Left colon (tissue), 2 donors: ENCODE measurements around the gene LRCH3. TPM values are rescaled to one million over a fixed set of nuclear protein-coding genes. Genes with fewer than 3 reads are reported as not detected.
"Not testable (repeated sequence)": the region's sequence is repeated elsewhere in the genome, so short reads cannot be mapped to it uniquely, and the experiment has no call there.

Source experiments
- ATAC-seq: fragments of 200-7000 bp; cut with Tn5 transposase; one replicate; pipeline ENCODE4 v1.9.1; 2020; ENCODE audit warnings: mild to moderate bottlenecking, moderate library complexity
- DNase-seq, 2 donors: peaks; one replicate each; pipeline ENCODE4 v3.0.0-alpha.2; 2020
- intact Hi-C, 2 donors: fragments of 100-400 bp; cut with DNase I in 1 of 2; cut with micrococcal nuclease in 1 of 2; formaldehyde crosslinking; loops; one replicate each; pipeline versions ENCODE4 v1.11.2 to v1.14.0; 2022; cut with DNase I, micrococcal nuclease
- total RNA-seq, 2 donors: library from RNA; stranded (reverse); fragmentation: NEBNext Ultra II Directional; extraction: Animal tissue kit (Norgen Biotek cat#: 25700); gene quantifications; one replicate each; pipeline ENCODE4 v1.2.1, GENCODE V29; 2021
- donor health status: DM: no; HTN: no; CAD: no.
- donor health status: DM: yes; HTN: yes; CAD: no.

Gene LRCH3
- total RNA-seq, 2 donors from 2014 or later, result 27.3 to 43.6 TPM

DNA sequence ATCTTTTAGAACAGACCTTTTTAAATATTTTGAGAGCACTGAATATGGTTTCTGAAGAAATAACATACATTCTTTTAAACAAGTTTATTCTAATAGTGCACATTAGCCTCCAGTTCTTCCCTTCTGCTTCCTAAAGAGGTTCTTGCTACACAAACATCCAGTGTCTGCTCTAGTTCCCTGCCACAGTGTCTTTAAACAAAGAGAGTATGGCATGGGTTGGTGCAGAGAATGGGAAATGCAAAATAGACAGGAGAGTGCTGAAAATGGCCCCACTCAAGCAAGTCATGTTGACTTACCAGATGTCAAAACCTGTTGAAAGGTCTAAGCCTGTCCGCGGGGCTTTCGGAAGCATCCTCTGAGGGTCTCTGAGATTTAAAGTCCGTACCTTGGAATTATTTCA lies 86.8 kb downstream of the LRCH3 start:
- DNase-seq (no peak), ATAC-seq (no peak)
- intact Hi-C loops, result no loop called here

- DNase-seq (no peak), ATAC-seq (no peak)
- intact Hi-C loops, result no loop called here
Measured at GRCh38 chr3:197878427-197878826, 87.4 kb downstream of the LRCH3 start.

DNA sequence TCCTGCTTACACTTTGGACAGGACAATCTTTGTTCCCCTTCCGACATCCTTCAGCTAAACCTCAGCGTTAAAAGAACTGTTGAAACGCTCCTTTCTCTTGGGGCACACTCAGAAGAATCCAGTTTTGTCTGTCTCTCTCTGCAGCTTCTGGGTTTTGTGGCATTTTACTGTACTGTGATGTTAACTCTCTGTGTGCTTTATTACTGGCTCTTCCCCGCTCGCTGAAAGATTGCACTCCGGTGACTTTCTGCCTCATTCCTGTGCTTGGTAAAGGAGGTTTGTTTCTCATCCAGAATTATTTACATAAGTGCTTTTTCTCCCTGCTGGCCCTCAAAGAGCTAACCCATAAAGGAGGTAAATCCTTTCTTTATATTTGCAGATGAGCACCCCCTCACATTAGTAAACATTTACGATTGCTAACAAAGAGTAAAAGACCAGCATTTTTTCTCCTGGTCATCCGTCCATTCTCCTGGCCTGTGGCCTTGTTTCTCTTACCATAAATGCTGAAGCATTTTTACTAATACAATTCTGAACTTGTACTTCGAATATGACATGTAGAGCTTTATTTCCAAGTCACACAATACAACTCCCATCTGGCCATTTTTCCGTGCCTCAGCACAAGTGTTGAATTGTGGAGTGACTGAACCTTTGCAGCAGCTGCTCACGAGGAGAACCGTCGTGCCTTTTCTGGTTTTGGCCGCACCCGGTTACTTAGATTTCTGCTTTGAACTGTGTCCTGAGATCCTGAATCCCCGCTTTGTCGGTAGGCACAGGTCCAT lies 89.6 kb downstream of the LRCH3 start:
- no peak for DNase-seq
- intact Hi-C loops, result no loop called here
- no peak for ATAC-seq

- intact Hi-C loops, result no loop called here
- DNase-seq, result no peak
- no peak for ATAC-seq
Measured at GRCh38 chr3:197881270-197881969, 90.4 kb downstream of the LRCH3 start.

DNA sequence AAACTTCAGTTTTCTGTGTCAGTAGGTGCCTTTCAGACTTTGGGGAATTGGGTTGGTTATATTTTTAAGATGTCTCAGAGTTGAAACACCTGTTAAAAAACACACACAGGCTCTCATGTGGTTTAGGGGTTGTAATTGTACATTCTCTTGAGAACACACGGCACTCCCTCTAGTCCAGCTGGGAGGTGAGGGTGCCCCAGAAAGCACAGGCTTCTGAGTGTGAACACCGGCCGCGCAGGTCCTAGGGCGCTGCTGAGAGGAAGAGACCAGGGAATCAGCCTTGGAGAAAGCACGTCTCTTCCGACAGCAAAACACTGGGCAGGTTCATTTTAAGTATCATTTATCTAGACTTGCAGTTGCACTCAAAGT lies 90.9 kb downstream of the LRCH3 start:
- no peak for ATAC-seq
- intact Hi-C loops, result no loop called here

GRCh38 chr3:197882586-197882985 lies 91.5 kb downstream of the LRCH3 start:
- DNase-seq (no peak), ATAC-seq (no peak)
- intact Hi-C loops, result no loop called here

More for the DNA sequence above, 90.9 kb downstream of the LRCH3 start:
- DNase-seq, result no peak

DNA sequence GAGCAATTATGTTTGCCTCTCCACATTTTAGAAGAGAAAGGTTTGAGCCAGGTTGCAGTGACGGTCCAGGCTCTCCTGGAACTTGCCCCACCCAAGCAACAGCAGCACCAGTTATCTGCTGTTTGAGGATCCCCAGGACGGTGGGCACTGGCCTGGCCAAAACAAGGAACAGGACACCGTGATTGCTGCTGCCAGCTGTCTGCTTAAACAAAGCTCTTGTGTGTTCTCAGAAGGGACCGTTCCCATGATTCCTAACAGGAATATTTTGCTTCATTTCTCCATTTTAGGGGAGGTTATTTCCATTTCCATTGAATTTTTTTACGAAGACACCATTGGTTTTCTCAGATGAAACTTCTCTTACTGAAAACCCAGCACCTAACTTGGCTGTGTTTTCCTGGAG lies 92.5 kb downstream of the LRCH3 start:
- DNase-seq (no peak), ATAC-seq (no peak)
- intact Hi-C loops, result no loop called here

DNA sequence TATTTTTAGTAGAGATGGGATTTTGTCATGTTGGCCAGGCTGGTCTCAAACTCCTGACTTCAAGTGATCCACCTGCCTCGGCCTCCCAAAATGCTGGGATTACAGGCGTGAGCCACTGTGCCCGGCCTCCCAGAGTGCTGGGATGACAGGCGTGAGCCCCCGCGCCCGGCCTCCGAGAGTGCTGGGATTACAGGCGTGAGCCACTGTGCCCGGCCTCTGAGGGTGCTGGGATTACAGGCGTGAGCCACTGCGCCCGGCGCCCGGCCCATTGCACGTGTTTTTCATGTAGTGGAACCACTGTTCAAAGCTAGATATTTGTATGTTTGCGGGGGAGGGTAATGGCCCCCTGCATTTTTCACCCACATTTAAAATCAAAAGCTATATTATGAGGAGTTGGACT lies 93.3 kb downstream of the LRCH3 start:
- ATAC-seq, intact Hi-C loops, DNase-seq: not testable (repeated sequence)

- not testable (repeated sequence) for ATAC-seq
Measured at GRCh38 chr3:197886052-197886451, 95.0 kb downstream of the LRCH3 start.

GRCh38 chr3:197887430-197888053 lies 96.5 kb downstream of the LRCH3 start:
- ATAC-seq, DNase-seq, intact Hi-C loops: not testable (repeated sequence)

More at GRCh38 chr3:197886052-197886451, 95.0 kb downstream of the LRCH3 start:
- intact Hi-C loops, DNase-seq: not testable (repeated sequence)

DNA sequence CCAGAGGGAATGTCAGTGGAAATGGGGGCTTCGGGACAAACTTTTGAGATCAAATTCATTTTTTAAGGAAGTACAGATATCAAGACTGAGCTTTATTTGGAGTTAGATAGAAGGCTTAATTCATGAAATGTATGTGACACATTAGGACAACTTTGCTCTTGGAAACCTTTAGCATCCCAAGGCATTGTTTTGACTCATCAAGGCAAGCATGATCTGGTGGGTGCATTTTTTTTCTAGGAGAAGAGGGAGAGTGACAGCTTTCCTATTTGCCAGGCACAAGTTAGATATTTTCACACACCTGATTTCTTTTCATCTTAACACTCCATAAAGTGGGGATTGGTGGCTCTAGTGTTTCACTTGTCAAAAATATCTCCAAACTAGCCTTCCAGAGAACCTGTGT lies 97.5 kb downstream of the LRCH3 start:
- DNase-seq (no peak), ATAC-seq (no peak)
- intact Hi-C loops, result no loop called here

GRCh38 chr3:197889204-197889930 lies 98.3 kb downstream of the LRCH3 start:
- intact Hi-C loops, result no loop called here
- no peak for ATAC-seq
- DNase-seq, result no peak

- ATAC-seq (no peak), DNase-seq (no peak)
- intact Hi-C loops, result no loop called here
Measured at GRCh38 chr3:197890693-197891092, 99.6 kb downstream of the LRCH3 start.

GRCh38 chr3:197892162-197892561 lies 101.1 kb downstream of the LRCH3 start:
- intact Hi-C loops, result no loop called here
- DNase-seq (no peak), ATAC-seq (no peak)

GRCh38 chr3:197896421-197896820 lies 105.4 kb downstream of the LRCH3 start:
- DNase-seq (no peak), ATAC-seq (no peak)
- intact Hi-C loops, result no loop called here

DNA sequence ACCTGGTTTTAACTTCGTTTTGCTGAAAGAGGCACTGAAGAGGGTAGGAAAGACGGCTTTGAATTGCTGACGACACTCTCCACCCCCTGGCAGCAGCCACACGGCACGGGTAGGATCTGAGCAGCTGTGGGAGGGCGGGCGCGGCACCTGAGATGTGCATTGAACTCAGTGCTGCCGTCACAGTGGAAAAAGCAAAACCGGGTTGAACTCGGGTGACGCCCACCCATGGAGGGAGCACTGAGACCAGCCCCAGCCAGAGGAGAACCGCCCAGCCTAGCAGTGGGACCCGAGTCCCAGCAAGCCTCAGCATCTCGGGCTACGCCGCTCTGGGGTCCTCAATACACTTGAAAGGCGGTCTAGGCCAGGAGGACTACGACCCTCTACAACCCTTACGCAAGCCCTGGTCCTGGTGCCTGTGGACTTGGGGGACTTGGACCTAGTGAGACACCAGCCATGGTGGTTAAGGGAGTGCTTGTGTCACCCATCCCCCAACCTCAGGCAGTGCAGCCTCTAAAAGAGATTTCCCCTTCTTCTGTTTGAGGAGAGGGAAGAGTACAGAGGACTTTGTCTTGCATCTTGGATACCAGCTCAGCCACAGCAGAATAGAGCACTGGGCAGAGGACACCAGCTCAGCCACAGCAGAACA lies 108.9 kb downstream of the LRCH3 start:
- DNase-seq, result peak in 1 of 2 donors; percentile 9
- peak; percentile 58 for ATAC-seq
- intact Hi-C loops, result no loop called here

- no peak for DNase-seq
- no peak for ATAC-seq
- intact Hi-C loops, result no loop called here
Measured at GRCh38 chr3:197901626-197902025, 110.6 kb downstream of the LRCH3 start.

DNA sequence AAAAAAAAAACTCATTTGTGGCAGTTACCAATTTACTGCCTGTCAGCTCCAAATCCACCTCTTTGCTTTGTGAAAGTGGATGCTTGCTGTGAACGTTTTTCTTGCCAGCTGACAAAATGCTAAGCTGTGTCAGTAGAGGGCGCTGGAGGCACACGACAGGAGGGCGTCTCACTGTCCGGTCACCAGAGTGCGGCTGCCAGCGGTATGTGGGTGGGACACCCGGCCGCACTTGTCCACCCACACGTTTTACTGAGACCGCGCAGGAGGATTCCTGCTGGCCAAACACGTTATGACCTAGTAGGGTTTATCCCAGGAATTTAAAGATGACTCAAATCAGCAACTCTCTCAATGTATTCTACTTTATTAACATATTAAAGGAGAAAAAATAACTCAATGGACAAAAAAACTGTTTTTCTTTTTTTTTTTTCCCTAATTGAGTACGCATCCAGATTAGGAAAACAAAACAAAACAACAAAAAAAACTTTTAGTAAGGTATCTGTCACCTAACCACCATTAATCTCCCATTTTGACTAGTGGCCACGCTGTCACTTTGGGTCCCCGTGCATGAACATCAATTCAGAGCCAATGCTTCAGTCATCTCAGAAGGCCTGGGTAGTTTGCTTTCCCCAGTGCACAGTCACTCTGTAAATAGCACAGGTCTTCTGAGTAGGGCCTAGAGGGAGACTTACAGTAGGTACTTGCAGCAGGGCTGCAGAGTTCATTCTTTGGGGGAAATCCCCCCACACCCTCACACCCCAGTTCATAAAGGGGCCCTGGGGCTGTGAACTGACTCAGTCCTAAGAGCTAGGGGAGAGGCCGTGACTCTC lies 115.2 kb downstream of the LRCH3 start:
- intact Hi-C loops, result loop anchor here in 1 of 2 donors (5.0 kb wide), 1 partner anchor 36 kb away; no protein-coding TSS in a partner anchor
- ATAC-seq (peak; percentile 95), DNase-seq (peak; percentile 77 to 86)
